Gastrocnemius medialis (tissue), 4 donors: Measurements from ENCODE around the gene ZNF592.

Experiments used
- CTCF ChIP-seq, 5 experiments: fragments of 450-650 bp in 3 of 5; fragments of 200-600 bp in 2 of 5; sonication (generic) in 2 of 5; IDR thresholded peaks in 4 of 5; conservative IDR thresholded peaks in 1 of 5; 1 replicate in 4 of 5; 2 replicates in 1 of 5; pipeline ENCODE4 v1.5.1; 2016 to 2019; ENCODE audit warnings: antibody characterized with exemption in 5 of 5, mild to moderate bottlenecking in 3 of 5, moderate library complexity in 3 of 5
- POLR2A ChIP-seq, 2 donors: fragments of 450-650 bp; IDR thresholded peaks; one replicate each; pipeline ENCODE4 v1.6.1; 2017; ENCODE audit warnings: antibody characterized with exemption in 2 of 2, mild to moderate bottlenecking in 2 of 2, moderate library complexity in 2 of 2

- TF ChIP-seq POLR2A (IDR thresholded peaks at IDR 0.05) (no peak), CTCF (IDR thresholded peaks at IDR 0.05 in 4 of 5, conservative IDR thresholded peaks at IDR 0.05 in 1 of 5) (no peak)
Observed at GRCh38 chr15:84827246-84827645, 78.9 kb downstream of the ZNF592 start.
